HG02571 (cell line): ENCODE measurements around the gene PPP6R1.

Experiments used
- ATAC-seq: cut with Tn5 transposase; IDR thresholded peaks from one replicate; pipeline ENCODE4 v1.9.1; 2021; ENCODE audit warnings: mild to moderate bottlenecking, moderate library complexity; ENCODE audit not compliant: unreplicated experiment

Gene PPP6R1

GRCh38 chr19:55245236-55245904, 13.4 kb downstream of the PPP6R1 start:
- ATAC-seq, result no peak

- ATAC-seq, result no peak
Observed at GRCh38 chr19:55244004-55244680, 14.7 kb downstream of the PPP6R1 start.

GRCh38 chr19:55242517-55242916, 16.3 kb downstream of the PPP6R1 start:
- ATAC-seq, result no peak

- no peak for ATAC-seq
Observed at GRCh38 chr19:55241935-55242464, 16.8 kb downstream of the PPP6R1 start.

- no peak for ATAC-seq
Observed at GRCh38 chr19:55241143-55241934, 17.5 kb downstream of the PPP6R1 start.

DNA sequence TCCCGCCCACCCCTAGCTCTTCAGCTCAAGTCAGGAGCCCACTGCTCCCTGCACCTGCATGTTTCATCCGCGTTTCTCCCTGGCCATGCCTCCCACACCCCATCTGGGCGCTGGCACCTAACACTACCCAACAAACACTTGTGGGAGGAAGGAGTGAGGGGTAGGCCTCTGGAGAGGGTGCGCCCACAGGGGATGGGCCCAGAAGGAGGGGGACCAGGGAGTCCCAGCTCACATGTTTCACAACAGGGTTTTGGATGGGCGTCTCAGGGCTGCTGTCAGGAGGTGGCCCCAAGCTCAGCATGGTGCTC, 18.1 kb downstream of the PPP6R1 start:
- no peak for ATAC-seq

DNA sequence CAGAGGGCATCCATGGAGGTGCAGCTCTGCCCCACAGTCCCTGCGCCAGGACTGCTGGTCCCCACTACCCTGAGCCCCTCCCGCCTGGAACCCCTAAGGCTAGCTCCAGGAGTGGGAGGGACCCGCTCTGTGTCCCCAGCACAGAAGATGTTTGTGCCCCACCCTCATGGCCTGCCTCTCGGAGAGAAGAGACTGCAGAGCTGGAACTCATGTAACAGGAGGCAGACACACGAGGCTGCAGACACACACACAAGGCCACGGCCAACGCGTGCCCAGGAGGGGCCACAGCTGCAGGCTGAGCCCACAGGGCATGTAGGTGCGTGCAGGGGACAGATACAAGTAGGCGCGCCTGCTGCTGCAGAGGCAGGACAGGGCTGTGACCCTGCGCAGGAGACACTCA, 19.8 kb downstream of the PPP6R1 start:
- ATAC-seq, result no peak

DNA sequence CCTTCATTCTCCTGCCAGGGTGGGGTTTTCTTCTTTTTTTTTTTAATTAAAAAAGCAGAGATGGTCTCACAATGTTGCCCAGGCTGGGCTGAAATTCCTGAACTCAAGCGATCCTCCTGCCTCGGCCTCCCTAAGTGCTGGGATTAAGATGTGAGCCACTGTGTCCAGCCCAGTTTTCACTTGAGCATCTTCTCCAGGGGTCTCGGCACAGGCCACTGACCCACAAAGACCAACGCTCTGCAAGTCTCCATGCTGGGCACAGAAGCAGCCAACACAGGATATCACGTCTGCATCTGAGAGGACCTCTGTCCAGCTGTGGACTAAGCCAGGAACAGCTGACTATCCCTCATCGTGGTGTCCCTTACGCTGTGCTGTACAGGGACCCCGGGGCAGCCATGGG, 20.8 kb downstream of the PPP6R1 start:
- no peak for ATAC-seq

DNA sequence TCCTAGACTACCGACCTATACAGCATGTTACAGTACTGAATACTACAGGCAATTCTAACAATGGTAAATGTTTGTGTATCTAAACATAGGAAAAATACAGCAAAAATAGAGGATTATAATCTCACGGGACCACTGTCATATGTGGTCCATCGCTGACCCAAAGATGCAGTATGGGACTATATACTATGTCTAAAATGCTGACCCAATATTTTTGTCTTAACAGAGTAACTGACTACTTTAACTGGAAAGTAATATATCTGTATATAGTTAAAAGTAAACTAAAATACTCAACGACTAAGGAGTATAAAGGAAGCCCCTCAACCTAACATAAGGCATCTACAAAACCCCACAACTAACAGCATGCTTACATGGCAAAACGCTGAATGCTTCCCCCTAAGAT, 25.8 kb downstream of the PPP6R1 start:
- no peak for ATAC-seq

GRCh38 chr19:55232286-55232602, 26.6 kb downstream of the PPP6R1 start:
- ATAC-seq, result no peak

GRCh38 chr19:55231391-55232285, 27.2 kb downstream of the PPP6R1 start:
- ATAC-seq, result no peak

DNA sequence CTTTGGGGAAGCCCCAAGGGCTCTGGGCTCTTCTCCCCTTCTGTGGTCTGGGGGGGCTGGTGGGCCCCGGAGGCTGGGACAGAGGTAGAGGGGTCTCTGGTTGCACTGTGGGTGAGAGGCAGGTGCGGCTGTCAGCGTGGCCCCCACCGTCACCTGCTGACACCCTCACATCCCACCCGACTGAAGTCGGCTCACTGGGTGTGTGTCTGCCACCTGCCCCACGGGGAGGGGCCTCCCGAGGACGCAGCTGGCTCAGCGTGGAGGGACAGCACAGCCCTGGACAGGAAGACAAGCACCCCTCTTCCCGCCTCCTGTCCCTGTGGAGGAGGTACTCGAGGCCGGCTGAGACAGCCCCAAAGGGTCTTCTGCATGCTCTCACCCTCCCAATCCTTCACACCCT, 28.0 kb downstream of the PPP6R1 start:
- ATAC-seq, result no peak

- no peak for ATAC-seq
Observed at GRCh38 chr19:55230329-55230728, 28.5 kb downstream of the PPP6R1 start.

- no peak for ATAC-seq
Observed at GRCh38 chr19:55229789-55230182, 29.0 kb downstream of the PPP6R1 start.

DNA sequence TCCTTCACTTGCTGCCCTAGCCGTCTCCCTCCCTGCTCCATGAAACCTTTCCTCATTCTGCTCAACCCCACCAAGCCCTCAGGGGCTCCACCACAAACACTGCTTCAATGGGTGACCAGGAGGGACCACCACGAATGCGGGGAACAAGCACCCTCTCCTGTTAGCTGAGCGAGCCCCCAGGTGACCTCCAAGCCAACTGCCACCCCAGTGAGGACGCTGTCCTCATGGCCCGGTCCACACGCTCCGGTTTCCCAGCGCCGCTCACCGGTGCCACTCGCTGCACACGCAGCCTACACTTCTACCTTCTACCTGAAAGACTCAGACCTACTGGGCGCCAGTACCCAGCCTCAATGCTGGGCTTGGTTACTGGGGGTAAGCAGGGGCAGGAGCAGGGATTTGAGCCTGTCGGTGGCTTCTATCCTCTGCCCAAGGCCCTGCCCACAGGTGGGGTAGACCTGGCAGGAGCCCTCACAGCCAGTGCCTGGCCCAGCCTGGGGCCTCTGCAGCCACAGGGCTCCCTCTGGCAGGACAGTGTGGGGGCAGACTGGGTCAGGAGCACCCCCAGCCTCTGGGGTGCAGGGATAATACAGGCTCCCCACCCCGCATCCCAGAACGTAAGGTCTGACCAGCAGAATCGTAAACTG, 29.6 kb downstream of the PPP6R1 start:
- ATAC-seq, result no peak

- ATAC-seq, result no peak
Observed at GRCh38 chr19:55228403-55229031, 30.3 kb downstream of the PPP6R1 start, which contains the start of gene TMEM86B. Gene TMEM86B, minus strand, starts transcription at chr19:55228763. Its CDS starts 22 bp downstream, at chr19:55228741.

DNA sequence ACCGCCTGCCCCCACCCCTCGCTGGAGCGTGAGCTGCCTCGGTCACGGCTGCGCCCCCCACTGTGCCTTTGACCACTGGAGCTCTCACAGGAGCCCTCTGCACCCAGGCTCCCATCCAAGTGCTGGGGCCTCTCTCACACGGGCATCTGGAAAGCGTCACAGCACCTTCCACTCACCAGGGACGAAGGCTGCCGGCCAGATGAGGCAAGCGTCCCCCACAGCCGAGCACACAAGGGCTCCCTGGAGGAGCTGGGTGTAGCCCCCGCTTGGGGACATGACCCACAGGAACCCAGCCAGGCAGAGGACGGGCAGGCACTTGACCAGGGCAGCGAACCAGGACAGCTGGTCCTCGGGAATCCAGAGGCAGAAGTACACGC, 30.8 kb downstream of the PPP6R1 start:
- no peak for ATAC-seq

GRCh38 chr19:55227241-55228014, 31.4 kb downstream of the PPP6R1 start:
- ATAC-seq, result no peak

GRCh38 chr19:55226788-55227187, 32.0 kb downstream of the PPP6R1 start:
- ATAC-seq, result no peak
